HG03460 (cell line): ENCODE results near the gene CPLANE1.
A peak's percentile ranks its signal among the peaks of the same experiment; 100 is the strongest.
"Not testable (repeated sequence)": the region's sequence is repeated elsewhere in the genome, so short reads cannot be mapped to it uniquely, and the experiment has no call there.

Source experiments
- ATAC-seq: cut with Tn5 transposase; IDR thresholded peaks from one replicate; pipeline ENCODE4 v1.9.1; 2021; ENCODE audit not compliant: unreplicated experiment

Gene CPLANE1

GRCh38 chr5:37121465-37121864, 127.7 kb downstream of the CPLANE1 start:
- no peak for ATAC-seq

- ATAC-seq: peak; percentile 68
Observed at GRCh38 chr5:37121027-37121426, 128.1 kb downstream of the CPLANE1 start.

GRCh38 chr5:37120270-37120669, 128.9 kb downstream of the CPLANE1 start:
- no peak for ATAC-seq

GRCh38 chr5:37116359-37116758, 132.8 kb downstream of the CPLANE1 start:
- ATAC-seq: no peak

- peak; percentile 44 for ATAC-seq
Observed at GRCh38 chr5:37112383-37112991, 136.7 kb downstream of the CPLANE1 start.

- ATAC-seq: peak; percentile 90
Observed at GRCh38 chr5:37111426-37112382, 137.5 kb downstream of the CPLANE1 start.

- ATAC-seq: no peak
Observed at GRCh38 chr5:37110135-37110534, 139.0 kb downstream of the CPLANE1 start.

GRCh38 chr5:37109338-37109737, 139.8 kb downstream of the CPLANE1 start:
- no peak for ATAC-seq

GRCh38 chr5:37103302-37103701, 145.9 kb downstream of the CPLANE1 start:
- no peak for ATAC-seq

- not testable (repeated sequence) for ATAC-seq
Observed at GRCh38 chr5:37099267-37099666, 149.9 kb downstream of the CPLANE1 start.

GRCh38 chr5:37093795-37094194, 155.4 kb downstream of the CPLANE1 start:
- ATAC-seq: not testable (repeated sequence)

- ATAC-seq: no peak
Observed at GRCh38 chr5:37090781-37091180, 158.4 kb downstream of the CPLANE1 start.

GRCh38 chr5:37090123-37090726, 159.0 kb downstream of the CPLANE1 start:
- no peak for ATAC-seq

GRCh38 chr5:37088009-37088408, 161.2 kb downstream of the CPLANE1 start:
- no peak for ATAC-seq

GRCh38 chr5:37086466-37087173, 162.6 kb downstream of the CPLANE1 start:
- no peak for ATAC-seq

- not testable (repeated sequence) for ATAC-seq
Observed at GRCh38 chr5:37086026-37086425, 163.2 kb downstream of the CPLANE1 start.

- ATAC-seq: not testable (repeated sequence)
Observed at GRCh38 chr5:37082977-37083376, 166.2 kb downstream of the CPLANE1 start.

- ATAC-seq: no peak
Observed at GRCh38 chr5:37080697-37081096, 168.5 kb downstream of the CPLANE1 start.

GRCh38 chr5:37077146-37077545, 172.0 kb downstream of the CPLANE1 start:
- ATAC-seq: no peak

GRCh38 chr5:37075399-37075950, 173.7 kb downstream of the CPLANE1 start:
- ATAC-seq: no peak
